CD4-positive, alpha-beta T cell treated with Interleukin-17A for 4 hours (primary cell): ENCODE results near the gene PFN3.
"Not testable (repeated sequence)": the region's sequence is repeated elsewhere in the genome, so short reads cannot be mapped to it uniquely, and the experiment has no call there.

Source experiments
- DNase-seq: peaks from one replicate; pipeline ENCODE4 v3.0.0-alpha.2; 2020; ENCODE audit warnings: mixed read lengths

Gene PFN3

GRCh38 chr5:177425196-177425800 is 24.8 kb upstream of the PFN3 start:
- no peak for DNase-seq

GRCh38 chr5:177423671-177424070 is 23.2 kb upstream of the PFN3 start:
- DNase-seq = no peak

- no peak for DNase-seq
Measured at GRCh38 chr5:177421062-177421798, 20.8 kb upstream of the PFN3 start.

DNA sequence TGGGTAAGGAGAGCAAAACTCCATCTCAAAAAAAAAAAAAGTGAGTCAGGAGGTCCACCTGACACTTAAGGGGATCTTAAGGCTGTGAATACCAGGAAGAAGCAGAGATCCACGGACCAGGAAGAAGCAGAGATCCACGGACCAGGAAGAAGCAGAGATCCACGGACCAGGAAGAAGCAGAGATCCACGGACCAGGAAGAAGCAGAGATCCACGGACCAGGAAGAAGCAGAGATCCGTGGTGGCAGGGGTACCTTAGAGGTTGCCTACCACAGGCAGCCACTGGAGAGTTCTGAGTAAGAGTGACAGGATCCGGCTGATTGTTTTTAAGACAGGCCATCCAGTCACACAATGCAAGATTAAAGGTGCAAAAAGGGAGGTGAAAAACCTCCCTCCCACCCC is 20.0 kb upstream of the PFN3 start:
- not testable (repeated sequence) for DNase-seq

DNA sequence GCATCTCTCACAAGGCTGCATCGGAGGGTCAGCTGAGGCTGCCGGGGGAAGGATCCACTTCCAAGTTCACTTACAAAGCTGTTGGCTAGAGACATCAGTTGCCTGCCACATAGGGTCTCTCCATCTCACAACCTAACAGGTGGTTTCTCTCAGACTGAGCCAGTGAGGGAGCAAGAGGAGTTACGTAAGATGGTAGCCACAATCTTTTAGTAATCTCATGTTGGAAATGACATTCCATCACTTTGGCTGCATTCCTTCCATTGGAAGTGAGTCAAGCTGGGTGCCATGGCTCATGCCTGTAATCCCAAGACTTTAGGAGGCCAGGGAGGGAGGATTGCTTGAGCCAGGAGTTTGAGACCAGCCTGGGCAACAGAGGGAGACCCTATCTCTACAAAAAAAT is 18.6 kb upstream of the PFN3 start:
- no peak for DNase-seq

DNA sequence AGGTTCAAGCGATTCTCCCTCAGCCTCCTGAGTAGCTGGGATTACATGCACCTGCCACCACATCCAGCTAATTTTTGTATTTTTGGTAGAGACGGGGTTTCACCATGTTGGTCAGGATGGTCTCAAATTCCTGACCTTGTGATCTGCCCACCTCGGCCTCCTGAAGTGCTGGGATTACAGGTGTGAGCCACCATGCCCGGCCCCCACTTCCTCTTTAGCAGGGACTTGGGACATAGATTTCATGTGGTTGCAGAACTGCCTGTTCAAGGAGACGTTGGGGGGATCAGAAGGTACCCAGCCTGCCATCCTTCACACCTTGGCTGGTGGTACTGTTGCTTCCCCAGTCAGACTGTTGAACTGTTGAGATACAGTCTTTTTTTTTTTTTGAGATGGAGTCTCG is 16.6 kb upstream of the PFN3 start:
- DNase-seq = not testable (repeated sequence)

- DNase-seq = no peak
Measured at GRCh38 chr5:177414481-177414880, 14.0 kb upstream of the PFN3 start.

GRCh38 chr5:177412603-177413233 is 12.3 kb upstream of the PFN3 start:
- no peak for DNase-seq

GRCh38 chr5:177410575-177410974 is 10.1 kb upstream of the PFN3 start:
- DNase-seq = no peak

GRCh38 chr5:177409043-177409801 is 8.8 kb upstream of the PFN3 start, which contains the start of gene F12:
TSS of gene F12 (minus strand) at chr5:177409564. CDS start at chr5:177409527, 37 bp downstream.
- no peak for DNase-seq

DNA sequence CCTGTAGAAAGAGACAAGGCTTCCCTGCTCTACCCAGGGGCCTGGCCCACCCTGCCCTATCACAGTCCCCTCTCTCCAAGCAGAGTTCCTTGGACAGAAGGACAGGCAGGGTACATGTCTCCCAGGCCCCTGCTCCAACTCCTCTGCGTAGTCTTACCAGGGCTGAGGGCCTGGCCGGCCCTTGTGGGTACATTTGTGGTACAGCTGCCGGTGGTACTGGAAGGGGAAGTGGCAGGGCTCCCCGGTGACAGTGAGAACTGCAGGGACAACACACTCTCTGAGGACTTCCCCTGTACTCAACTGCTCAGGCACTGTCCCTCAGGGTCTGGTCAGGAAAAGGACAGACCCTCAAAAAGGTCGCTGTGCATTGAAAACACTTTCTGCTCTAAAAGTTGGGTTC is 5.3 kb upstream of the PFN3 start:
- no peak for DNase-seq

GRCh38 chr5:177405312-177405711 is 4.9 kb upstream of the PFN3 start:
- no peak for DNase-seq

- DNase-seq = no peak
Measured at GRCh38 chr5:177404641-177405179, 4.2 kb upstream of the PFN3 start.

GRCh38 chr5:177403792-177404640 is 3.6 kb upstream of the PFN3 start:
- peak; percentile 90 for DNase-seq

DNA sequence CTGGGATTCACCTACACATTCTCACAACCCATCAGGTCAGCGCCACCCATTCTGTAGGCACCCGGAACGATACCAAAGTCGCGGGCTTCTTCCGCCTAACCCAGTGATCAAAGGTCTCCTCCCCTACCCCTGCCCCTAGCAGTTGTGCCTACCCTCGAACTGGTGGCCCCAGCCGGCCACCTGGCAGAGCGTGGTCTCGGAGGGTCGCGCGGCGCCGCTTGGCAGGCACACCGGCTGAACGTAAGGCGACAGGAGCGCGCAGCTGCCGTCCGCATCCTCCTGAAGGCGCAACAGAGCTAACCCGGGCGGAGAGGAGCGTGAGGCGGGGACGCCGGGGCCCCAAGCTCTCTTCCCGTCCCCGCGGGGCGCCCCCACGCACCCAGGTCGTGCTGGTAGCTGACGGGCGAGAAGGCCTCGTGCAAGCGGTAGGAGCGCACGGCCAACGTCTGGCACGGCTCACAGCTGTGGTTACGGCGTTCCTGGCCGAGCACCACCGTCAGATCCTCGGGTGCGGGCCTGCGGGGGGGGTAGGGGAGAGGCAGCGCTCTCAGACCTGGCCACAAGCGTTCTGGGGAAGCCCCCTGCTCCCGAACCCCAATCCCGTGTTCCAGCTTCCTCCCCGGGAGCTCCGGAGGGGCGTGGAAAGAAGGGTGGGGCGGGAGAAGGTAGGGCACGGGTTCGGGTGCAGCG is 2.8 kb upstream of the PFN3 start:
- DNase-seq = peak; percentile 64

GRCh38 chr5:177402271-177403043 is 2.0 kb upstream of the PFN3 start:
- peak; percentile 85 for DNase-seq

GRCh38 chr5:177397875-177398390 is 2.5 kb downstream of the PFN3 start:
- DNase-seq = no peak

GRCh38 chr5:177396807-177397206 is 3.7 kb downstream of the PFN3 start:
- DNase-seq = no peak

DNA sequence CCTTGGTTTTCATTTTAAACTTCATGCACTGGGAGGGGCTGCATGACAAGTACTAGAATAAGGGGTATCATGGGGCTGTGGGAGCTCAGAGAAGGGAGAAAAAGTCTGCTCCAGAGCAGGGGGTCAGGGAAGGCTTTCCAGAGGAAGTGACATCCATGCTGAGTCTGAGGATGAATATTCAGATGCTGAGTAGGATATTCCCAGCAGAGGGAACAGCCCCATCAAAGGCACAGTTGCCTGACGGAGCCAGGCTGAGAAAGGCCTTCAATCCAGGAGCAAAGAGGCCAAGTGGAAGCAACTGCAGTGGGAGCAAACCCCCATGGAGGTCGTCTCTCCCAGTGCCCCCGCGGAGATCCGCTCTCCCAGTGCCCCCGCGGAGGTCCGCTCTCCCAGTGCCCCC is 4.4 kb downstream of the PFN3 start:
- DNase-seq = no peak

- no peak for DNase-seq
Measured at GRCh38 chr5:177393990-177394389, 6.5 kb downstream of the PFN3 start.
